Stromal cell of bone marrow (primary cell): ENCODE data around the gene COX6B2.

ENCODE experiments used
- DNase-seq: peaks from one replicate; pipeline ENCODE4 v3.0.0-alpha.2; 2012; ENCODE audit warnings: low read depth

Gene COX6B2

DNA sequence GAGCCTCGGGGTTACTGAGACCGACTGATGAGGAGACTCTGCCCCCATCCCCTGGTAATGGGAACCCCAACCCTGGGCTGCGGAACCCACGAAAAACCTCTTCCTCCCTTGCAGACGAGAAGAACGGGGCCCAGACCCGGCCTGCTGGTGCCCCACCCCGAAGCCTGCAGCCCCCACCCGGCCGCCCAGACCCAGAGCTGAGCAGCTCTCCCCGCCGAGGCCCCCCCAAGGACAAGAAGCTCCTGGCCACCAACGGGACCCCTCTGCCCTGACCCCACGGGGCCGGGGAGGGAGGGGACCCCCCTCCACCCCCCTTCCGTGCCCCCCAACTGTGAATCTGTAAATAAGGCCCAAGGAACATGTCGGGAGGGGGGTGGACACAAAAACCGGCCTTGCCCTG is 42.7 kb downstream of the COX6B2 start:
- DNase-seq, result no peak

DNA sequence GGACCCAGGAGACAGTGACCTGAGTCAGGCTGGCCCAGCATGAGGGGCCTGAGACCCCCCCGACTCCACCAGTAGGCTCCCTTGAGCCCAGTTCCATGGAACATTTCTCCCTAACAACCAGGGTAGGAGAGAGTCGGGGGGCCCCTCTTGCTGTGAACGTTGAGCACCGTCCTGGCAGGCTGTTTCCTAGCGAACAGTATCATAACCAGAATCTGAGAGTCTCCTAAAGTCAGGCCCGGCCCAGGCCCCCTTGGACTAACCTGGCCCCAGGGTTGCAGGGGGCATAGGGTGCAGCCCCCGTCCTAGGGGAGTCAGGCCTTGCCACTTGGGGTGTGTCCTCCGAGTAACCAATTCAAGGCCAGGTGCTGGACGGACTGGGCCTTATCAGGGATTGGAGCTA is 43.1 kb downstream of the COX6B2 start:
- no peak for DNase-seq

- DNase-seq, result no peak
Measured at GRCh38 chr19:55310498-55310897, 44.0 kb downstream of the COX6B2 start.

- no peak for DNase-seq
Measured at GRCh38 chr19:55309448-55309847, 45.1 kb downstream of the COX6B2 start.

DNA sequence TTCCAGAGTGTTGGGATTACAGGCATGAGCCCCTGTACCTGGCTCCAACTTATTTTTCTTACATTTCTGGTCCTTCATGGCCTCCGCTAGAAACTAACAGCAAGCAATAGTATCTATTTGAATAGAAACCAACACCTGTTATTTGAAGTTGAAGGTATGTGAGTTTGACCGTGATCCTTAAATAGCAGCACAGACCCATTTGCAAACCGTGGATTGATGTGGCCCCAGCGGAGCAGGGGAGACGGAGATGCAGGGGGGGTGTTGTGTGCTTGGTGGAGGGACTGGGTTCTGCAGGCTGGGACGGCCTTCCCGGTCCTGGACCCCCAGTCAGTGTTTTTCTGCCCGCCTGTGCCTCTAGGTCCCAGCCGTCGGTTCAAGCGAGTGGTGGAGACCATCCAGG is 46.2 kb downstream of the COX6B2 start:
- no peak for DNase-seq

DNA sequence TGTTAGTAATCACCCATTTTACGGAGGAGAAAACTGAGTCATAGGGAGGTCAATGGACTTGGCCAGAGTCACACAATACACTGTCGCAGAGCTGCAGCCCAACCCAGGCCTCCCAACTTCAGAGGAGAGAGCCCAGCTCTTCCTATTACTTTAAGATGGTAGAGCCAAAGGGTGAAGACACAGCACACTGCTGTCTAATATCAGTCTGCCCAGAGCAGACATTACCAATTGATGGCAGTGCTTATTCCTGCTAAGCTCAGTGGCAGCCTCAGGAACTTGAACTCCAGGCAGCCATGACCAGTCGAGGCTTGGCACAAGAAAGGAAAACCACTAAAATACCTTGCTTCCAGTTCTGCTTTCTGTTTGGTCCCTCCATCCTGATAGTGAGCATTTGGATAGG is 47.8 kb downstream of the COX6B2 start:
- no peak for DNase-seq

DNA sequence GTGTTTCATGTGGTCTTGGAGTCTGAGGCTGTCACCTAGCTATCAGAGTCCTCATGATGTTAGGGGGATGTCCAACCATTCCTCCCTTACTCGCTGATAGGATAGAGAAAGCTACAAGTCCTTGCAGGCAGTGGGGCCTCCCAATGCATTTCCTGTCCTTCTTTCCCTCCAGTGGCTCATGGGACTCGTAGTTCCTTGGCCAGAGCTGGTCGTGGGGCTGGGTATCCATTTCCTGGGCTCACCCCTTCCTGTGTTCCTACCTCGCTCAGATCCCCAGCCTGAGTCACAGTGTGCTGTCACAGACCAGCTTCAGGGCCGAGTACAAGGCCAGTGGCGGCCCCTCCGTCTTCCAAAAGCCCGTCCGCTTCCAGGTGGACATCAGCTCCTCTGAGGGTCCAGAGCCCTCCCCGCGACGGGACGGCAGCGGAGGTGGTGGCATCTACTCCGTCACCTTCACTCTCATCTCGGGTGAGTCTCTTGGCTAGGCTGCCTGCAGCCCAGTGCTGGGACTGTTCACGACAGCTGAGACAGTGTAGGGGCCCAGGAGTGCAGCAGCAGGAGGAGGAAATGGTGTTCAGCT is 48.4 kb downstream of the COX6B2 start:
- no peak for DNase-seq

DNA sequence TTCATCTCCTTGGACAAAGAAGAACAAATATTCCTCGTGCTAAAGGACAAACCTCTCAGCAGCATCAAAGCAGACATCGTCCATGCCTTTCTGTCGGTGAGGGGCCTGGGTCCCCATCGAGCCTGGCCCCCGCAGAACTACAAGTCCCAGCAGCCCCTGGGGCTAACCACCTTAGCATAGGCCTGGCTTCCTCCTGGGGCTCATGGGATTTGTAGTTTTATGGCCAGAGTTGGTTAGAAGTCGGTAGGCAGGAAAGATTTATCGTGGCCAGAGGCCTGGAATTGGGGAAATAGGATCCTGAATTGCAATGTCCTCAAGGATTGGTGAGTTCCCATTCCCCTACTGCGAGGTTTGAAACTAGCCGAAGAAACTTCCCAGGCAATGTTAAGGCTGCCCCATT is 49.0 kb downstream of the COX6B2 start:
- no peak for DNase-seq

- no peak for DNase-seq
Measured at GRCh38 chr19:55304980-55305379, 49.5 kb downstream of the COX6B2 start.

- no peak for DNase-seq
Measured at GRCh38 chr19:55304279-55304978, 50.1 kb downstream of the COX6B2 start.

- DNase-seq, result no peak
Measured at GRCh38 chr19:55303477-55303876, 51.0 kb downstream of the COX6B2 start.

- DNase-seq, result no peak
Measured at GRCh38 chr19:55302318-55302703, 52.2 kb downstream of the COX6B2 start.

GRCh38 chr19:55301459-55302317 is 52.8 kb downstream of the COX6B2 start:
- peak; percentile 37 for DNase-seq

- no peak for DNase-seq
Measured at GRCh38 chr19:55300886-55301458, 53.5 kb downstream of the COX6B2 start.

DNA sequence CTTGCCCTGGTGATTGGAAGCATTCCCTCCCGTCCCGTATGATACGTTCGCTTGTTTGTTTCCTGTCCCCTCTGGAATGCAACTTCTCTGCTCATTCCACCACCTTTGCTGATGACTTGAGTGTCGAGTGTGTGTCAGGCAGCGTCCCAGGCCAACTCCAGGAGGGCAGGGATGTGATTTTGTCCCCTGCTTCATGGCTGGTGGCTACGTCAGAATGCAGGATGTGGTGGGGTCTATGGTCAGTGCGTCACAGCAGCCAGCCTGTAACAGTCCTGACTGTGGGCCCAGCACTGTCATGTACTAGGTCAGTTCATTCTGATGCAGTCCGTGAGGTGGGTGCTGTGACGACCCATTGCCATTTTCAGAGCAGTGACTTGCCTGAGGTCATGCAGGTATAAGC is 54.5 kb downstream of the COX6B2 start:
- no peak for DNase-seq
